HT-29 (cell line): ENCODE measurements around the gene WDR93. TPM values are rescaled to one million over a fixed set of nuclear protein-coding genes. Genes with fewer than 3 reads are reported as not detected.

Experiments used
- DNase-seq: peaks from one replicate; pipeline ENCODE4 v3.0.0-alpha.2; 2015; ENCODE audit warnings: low spot score
- total RNA-seq: library from RNA; depleted of rRNA; stranded (reverse); fragments of >200 nt; shearing (Covaris generic); gene quantifications from 2 replicates; pipeline ENCODE4 v1.2.3, GENCODE V29; 2014; rRNA removed

Gene WDR93
- 0.08 and 0.61 TPM in 2 replicates for total RNA-seq

DNA sequence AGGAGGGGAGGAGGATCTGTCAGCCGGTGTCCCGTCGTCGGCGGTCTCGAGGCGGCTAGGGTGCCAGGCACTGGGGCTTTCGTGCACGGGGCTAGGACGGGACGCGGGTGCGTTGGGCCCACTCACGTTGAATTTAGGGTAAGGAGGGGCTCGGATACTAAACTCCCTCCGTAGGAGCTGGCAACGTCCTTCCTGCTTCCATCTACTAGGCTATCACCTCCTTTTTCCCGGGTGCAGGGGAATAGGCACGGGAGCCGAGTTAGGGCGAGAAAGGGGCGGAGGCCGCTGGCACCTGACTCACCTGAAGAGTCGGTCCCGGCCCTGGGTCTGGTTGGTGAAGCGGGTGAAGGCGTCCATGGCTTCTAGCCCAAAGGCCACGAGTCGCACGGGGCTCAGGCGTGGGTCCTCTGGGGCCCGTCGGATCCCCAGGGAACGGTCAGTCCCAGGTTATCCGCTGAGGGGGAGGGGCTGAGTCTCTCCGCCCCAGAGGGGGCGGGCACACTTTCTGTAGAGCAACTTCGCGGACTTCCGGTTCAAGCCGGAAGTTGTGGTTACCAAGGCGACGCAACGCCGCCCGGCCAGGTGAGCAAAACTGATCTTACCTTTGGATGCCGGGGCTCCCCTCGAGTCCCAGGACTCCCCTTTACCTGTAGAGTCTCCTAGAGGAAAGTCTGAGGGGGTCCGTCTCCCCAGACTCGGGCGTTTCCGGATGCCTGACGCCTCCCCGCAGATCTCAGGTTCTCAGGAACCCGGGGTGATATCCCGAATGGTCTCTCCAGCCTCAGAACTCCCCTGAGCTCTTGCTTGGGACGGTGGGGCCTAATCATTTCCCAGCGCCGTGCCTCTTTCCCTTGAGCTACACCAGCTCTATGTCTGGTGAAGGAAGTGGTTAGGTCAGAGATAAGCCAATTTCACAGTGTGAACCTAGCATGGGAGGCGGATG, at the start of gene WDR93, which contains the start of gene PEX11A:
Gene WDR93, plus strand, starts transcription at position 536 of the 943 bp plus-strand sequence. CDS start 10,936 bp downstream, outside the sequence.
Gene PEX11A, minus strand, starts transcription at position 479 of the 943 bp plus-strand sequence. Its CDS starts 122 bp downstream, at position 357.
- DNase-seq, result peak; percentile 97

DNA sequence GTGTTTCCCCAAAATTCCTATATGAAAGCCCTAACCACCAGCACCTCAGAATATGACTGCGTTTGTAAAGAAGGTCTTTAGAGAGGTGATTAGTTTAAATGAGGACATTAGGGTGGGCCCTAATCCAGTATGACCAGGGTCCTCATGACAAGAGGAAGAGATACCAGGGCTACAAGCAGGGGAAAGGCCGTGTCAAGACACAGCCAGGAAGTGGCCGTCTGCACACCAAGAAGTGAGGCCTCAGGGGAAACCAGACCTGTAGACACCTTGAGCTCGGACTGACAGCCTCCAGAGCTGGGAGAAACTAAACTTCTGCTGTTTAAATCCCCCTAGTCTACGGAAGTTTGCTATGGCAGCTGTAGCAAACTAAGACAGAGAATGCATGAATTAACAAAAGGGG, 49.6 kb upstream of the WDR93 start:
- no peak for DNase-seq

DNA sequence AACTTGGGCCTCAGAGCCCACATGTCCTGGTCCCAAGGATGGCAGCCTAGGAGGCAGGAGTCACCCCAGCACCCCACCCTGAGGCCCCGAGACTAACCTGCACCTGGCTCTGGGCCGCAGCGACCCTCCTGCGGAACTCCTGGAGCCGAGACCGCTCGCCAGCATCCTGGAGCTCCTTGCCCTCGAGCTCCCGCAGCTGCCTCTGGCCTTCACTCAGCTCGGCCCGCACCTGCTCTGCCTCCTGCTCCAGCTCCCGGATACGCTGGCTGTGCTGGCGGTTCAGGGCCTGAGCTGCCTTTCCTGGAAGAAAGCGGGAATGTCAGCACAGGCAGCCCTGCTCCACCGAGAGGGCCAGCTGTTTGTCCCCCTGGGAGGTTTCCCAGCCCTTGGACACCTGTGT, 48.5 kb upstream of the WDR93 start:
- no peak for DNase-seq

DNA sequence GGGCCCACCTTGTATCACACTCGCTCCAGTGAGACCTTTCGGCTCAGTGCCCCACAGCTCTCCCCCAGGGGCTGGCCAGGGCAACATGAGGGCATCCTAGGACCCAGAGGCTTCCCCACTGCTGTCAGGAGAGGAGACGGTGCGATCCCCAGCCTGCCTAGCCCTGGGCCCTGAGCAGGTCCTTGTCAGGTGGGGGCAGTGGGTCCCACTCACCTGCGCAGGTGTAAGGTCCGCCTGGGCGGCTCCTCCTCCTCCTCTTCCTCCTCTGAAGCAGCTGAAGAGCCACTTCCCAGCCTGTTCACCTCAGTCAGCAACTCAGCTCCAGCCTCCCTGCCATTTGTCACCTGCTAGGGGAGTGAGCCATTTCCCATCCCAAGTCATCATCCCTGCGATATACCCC, 44.9 kb upstream of the WDR93 start:
- no peak for DNase-seq

DNA sequence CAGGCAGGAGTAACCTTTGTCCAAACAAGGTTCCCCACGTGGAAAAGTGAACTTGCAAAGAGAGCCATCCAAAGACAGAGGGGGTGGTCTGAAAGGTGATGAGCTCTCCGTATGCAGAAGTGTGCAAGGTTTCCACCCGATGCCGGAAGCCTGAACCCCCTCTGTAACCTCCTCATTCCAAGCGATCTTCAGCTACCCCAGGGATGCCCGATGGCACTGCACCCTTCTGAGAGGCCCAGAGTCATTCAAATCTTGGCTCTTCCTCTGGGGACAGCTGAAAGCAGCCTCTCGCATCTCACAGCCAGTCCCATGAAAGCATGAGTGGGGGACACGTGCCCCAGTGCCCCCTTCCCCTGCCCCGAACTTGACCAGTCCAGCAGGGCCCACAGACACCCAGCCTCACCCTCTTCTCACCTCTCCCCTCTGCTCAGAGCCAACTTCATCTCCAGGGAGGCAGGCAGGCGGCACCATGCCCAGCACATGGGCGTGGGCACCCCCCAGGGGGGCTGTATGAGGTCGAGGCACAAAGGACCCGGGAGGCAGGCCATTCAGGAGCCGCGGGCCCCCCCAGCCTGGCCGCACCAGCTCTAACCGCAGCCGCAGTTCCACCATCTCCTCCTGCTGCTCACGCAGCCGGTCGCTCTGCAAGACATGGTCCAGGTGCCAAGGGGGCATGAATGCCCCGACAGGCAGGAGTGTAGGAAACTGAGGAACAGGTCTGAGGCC, 44.0 kb upstream of the WDR93 start:
- DNase-seq, result no peak

DNA sequence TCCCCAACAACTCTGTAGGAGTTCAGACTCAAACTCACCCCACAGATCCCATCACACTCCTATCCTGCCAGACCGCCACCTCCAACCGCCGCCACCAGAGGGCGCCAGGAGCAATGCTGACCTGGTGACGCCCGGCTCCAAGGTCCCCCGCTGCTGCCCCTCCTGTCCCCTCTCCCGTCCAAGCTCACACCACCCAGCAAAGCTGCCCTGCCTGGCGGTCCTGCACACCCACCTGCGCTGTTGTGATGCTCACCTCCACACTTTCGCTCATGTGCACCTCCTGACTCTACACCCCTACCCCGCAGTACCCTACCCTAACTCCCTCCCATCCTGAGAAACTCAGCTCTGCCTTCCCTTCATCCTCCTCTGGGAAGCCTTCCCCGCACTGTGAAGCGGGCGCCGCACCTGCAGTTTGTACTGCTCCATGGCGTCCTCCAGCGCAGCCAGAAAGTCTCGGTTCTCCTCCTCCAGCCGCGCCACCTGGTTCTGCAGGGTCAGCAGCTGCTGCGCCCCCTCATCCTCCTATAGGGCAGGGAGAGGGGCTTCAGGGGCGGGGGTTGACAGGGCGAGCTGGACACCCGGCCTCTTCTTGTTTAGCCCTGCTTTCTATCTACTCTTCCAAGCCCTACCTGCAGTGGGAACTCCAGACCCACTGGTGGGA, 43.3 kb upstream of the WDR93 start:
- DNase-seq, result peak; percentile 90

DNA sequence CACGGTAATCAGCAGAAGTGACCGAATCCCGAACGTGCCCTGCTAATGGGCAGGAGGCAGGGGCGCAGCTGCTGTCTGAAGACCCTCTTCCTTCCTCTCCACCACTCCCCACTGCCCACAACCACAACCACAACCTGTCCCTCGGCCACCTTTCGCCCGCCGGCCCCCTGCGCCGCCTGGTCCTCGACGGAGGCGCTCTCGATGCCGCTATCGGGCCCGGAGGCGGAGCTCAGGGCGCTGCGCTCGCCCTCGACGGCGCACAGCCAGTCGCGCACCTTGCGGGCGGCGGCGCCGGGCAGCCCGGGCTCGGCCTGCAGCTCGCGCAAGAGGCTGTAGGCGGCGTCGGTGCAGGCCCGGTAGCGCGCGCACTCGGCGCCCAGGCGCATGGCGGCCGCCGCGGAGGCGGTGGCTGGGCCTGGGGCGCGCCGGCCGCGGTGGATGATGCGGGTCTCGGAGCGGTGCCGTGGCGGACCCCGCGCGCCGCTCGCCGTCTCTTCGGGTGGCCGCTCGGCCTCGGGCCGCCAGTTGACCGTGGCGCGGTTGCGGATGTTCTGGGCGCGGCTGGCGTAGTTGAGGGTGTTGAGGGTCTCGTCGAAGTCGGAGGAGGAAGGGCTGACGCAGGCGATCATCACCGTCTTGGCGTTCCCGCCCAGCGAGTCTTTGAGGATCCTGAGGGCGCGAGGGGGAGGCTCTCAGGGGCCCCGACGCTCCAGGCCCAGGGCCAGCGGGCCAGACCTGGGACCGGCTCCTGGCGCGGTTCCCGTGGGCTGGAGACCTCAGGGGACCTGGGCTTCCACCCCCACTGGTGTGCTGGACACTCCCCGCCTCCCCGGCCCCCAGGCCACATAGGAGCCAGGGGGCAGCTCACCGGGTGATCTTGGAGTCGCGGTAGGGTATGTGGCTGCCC, 42.3 kb upstream of the WDR93 start:
- no peak for DNase-seq

DNA sequence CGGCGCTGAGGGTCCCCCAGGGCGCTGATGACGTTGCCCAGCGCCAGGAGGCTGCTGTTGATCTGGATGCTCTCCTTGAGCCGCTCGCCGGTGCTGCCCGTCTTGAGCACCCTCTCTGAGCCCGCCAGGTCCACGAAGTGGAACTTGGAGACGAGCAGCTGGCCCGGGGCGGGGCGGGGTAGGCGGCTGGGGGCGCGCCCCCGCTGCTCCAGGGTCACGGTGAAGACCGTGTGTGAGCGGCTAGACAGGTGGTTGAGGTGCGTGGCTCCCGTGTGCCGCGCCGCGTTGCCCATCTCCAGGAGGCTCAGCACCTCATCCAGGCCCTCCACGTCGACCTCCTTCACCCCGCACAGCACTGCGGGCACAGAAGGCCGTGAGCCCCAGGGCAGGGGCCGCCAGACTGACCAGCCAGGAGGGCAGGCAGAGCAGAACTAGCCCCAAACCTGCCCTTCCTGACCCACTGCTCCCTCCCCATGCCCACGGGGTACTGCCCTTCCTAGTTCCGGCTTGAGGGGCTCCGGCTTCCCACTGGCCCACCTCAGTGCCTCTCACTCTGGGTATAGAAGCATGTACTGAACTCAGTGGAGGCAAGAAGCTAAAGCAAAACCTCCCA, 41.5 kb upstream of the WDR93 start:
- DNase-seq, result no peak

DNA sequence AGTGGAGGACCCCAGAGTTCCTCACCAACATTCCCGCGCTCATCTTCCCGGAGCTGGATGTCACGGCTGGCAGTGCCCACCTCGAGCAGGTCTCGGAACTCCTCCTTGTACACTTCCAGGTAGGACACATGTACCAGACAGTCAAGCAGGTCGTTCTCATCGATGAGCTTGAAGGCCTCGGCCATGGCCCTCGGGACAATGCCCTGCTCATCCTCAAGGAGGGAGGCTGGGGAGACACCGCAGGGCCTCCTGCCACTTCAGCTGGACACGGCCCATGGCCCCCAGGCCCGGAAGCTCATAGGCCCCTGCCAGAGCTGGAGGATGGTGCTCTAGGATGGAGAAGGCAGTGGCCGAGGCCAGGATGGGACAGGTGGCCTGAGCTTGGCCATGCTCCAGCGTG, 40.9 kb upstream of the WDR93 start:
- no peak for DNase-seq

DNA sequence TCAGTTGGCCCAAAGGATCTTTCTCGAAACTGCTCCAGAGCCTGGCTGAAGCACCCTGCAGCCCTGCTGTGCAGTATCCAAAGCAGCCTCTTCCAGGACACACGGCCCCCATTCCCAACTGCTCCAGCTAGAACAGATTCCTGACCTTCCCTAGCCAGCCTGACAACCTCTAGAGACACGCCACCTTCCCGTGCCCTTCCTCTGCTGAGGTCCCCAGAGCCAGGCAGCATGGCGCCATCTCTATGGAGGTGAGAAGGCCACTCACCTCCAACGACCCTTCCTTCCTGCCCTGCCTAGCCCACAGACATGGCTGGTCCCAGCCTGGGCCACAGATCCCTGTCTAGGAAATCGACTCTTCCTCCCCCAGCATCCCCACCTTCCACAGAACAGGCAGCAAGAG, 38.5 kb upstream of the WDR93 start:
- DNase-seq, result no peak

DNA sequence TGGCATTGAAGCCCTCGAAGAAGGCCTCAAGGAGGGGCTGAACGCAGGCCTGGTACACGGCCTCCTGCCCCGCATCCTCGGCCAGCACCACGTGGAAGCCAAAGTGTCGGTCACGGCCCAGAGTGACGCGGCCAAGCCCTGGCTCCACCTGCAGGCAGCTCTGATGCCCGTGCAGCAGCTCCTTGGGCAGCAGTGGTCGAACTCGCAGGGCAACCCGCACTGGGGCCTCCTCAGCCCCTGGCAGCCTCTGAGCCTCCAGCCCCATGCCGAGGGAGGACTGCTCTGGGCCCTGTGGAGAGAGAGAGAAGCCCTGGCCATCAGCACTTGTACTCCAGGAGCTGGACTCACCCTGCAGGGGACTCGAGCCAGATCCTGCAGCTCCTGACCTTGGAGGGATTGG, 37.9 kb upstream of the WDR93 start:
- DNase-seq, result no peak

DNA sequence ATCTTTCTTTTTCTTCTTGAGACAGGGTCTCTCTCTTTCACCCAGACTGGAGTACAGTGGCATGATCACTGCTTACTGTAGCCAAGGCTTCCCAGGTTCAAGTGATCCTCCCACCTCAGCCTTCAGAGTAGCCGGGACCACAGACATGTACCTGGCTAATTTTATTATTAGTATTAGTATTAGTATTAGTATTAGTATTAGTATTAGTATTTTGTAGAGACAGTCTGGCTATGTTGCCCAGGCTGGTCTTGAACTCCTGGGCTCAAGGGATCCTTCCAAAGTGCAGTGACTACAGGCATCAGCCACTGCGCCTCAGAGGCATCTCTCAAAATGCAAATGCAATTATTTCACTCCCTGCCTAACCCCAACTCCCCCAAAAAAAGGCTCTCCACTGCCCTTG, 37.0 kb upstream of the WDR93 start:
- no peak for DNase-seq

DNA sequence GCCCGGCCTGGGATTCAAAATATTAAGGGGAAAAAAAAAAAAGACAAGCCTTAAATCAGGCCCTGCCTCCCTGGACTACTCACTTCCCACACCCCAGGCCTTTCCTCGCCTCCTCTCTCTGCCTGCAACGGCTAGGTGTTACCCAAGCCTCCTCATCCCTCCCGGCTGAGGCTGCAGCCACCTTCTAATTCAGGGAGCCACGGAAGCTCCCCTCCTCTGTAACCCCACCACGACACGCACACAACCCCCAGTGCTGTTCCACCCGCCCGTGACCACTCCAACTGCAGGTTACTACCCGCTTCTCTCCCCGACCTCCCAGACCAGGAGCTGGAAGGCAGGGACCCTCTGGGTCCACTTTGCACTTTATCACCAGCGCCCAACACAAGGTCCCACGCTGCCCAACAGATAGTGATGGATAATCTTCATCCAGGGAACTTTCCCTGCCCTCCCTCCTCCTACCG, 36.3 kb upstream of the WDR93 start:
- DNase-seq, result no peak

DNA sequence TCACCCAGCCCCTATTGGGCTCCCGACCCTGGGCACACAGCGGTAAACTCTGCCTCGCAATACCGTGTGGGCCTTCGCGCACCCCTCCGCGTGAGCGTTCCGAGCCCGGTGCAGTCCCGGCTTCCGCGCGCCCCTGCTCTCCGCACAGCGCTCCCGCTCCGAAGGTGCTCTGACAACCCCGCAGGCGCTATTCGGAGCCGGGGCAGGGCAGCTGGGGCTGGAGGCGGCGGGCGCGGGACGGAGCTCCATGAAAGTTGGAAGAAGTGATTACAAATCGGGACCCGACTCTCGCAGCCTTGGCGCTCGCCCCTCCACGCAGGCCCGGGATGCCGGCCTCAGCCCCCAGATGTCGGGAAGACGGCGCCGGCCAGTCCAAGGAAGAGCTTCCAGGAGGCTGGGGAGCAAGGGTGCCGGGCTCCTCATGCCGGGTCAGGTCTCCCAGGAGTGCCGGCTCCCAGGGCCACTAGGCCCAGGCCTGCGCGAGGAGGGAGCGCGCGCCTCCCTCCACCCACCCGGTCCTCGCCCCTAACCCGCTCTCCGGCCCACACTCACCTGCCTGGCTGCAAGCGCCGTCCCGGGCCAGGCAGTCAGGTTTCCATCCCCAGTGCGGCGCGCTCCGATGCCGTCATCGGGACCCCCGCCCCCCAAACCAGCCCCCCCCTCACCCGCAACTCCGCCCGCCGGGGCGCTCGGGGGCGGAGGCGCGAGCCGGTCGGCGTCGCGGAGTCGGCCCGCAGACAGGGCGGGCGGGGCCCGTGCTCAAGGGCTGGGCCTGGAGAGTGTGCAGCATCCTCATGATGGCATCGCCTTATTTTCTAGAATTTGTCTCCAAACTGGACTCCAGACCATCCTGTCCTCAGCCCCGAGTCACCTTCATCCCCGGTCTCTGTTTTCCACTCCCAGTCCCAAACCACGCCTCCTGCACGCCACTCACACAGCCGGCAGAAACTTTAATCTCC, 35.5 kb upstream of the WDR93 start, which contains the start of gene KIF7:
Gene KIF7, minus strand, starts transcription at position 621 of the 959 bp plus-strand sequence. CDS start 2,537 bp downstream, outside the sequence.
- DNase-seq, result no peak

DNA sequence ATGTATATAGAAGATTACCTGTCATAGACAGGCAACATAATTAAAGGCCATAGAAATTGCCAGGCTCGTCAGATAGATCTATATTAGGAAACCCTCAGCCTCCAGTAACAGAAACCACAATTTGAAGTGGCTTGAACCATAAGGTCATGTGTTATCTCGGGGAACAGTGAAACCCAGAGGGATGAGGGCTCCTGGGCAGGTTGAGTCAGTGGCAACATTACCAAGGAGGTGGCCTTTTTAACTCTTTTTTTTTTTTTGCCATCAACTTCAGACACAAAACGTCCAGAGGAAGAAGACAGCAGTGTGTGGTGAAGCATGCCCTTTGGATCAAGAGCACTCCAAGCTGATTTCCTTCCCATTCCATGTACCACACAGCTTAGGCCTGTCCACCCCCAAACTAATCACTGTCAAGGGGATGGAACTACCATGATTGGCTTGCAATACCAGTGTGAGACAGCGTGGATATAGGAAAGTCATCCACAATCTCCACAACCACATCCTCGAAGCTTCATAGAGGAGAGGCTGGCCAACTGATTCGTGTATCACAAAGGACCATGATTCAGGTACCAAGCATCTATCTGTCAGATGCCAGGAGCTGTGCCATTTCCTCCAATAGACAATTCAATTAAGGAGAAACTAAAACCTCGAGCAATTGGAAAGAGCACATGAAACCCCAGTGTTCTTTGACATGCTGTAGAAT, 34.3 kb upstream of the WDR93 start:
- DNase-seq, result no peak

DNA sequence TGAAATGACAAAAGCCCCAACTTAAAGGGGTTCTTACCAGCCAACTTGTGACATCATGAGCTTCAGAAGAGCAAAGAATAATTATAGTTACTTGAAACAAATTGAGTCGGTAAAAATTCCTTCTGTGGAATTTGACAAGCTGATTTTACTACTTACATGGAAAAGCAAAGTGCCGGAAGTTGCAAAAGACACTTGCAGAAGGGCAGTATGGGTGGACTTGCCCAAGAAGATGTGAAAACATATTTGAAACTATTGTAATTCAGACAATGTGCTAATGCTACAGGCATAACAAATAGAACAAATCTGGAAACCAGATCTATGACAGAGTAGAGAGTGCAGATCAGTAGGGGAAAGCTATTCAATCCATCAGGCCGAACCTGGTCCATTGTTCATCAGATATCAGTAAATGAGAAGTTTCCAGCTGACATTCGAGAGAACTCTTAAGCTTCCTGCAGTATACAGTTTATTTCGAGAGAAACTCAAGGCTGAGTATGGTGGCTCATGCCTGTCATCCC, 32.9 kb upstream of the WDR93 start:
- no peak for DNase-seq

DNA sequence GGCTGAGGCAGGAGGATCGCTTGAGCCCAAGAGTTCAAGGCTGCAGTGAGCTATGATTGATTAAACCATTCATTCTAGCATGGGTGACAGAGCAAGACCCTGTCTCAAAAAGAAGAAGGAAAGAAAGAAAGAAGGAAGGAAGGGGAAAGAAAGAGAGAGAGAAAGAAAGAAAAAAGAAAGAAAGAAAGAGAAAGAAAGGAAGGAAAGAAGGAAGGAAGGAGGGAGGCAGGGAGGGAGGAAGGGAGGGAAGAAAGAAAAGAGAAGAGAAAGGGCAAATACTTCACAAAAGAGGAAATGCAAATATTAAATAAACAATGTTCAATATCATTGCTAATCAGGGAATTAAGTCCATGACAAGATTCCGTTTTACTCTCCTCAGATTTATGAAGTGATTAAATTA, 31.3 kb upstream of the WDR93 start:
- no peak for DNase-seq

DNA sequence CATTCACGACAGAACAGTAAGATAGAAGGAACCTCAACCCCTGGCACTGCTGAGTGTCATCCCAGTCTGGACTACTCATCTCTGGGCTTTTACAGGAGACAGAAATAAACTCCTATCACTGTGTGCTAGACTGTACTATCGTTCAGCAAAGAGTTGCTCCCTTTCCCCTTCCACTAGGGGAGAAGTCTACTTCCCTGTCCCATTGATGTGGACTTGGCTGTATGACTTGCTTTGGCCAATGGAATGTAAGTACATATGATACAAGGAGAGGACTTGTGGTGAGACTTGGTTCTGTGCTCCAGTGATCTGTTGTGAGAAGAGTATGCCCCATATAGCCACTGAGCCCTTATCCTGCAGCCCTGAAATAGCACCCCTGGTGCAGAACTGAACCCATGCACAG, 30.1 kb upstream of the WDR93 start:
- no peak for DNase-seq
